ENCODE results near the gene TNIK.

Gene TNIK

DNA sequence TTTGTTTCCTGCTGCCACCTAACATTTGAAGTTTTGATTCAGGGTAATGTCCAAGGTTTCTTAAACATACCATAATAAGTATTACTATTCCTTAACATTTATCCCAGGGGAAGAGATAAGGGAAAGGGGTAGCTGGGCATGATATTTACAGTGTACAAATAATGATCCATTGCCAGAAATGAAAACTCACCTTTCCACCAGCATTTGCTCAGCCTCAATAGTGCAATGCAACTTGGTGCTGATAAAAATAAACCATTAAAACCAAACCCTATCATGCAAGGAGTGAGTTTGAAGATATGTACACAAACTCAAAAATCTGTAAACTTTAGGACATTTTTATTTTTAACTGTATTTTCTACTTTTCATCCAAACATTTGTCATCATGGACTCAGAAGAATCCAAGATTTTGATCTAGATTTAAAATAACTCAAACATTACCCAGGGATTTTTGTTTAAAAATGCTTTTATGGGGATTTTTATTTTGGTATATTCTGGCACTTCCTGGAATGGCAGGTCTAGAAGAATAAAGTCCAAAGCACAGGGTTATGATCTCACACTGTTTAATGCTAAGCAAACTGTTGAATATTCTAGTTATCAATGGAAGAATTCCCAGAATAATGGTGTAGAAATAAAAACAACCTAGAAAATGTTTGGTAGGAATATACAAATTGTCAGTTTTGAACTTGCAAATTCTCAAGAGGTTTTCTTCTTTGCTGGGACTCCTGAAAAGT lies 401.2 kb downstream of the TNIK start:
- TF ChIP-seq, protein P1, sequence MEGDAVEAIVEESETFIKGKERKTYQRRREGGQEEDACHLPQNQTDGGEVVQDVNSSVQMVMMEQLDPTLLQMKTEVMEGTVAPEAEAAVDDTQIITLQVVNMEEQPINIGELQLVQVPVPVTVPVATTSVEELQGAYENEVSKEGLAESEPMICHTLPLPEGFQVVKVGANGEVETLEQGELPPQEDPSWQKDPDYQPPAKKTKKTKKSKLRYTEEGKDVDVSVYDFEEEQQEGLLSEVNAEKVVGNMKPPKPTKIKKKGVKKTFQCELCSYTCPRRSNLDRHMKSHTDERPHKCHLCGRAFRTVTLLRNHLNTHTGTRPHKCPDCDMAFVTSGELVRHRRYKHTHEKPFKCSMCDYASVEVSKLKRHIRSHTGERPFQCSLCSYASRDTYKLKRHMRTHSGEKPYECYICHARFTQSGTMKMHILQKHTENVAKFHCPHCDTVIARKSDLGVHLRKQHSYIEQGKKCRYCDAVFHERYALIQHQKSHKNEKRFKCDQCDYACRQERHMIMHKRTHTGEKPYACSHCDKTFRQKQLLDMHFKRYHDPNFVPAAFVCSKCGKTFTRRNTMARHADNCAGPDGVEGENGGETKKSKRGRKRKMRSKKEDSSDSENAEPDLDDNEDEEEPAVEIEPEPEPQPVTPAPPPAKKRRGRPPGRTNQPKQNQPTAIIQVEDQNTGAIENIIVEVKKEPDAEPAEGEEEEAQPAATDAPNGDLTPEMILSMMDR (conservative IDR thresholded peaks at IDR 0.05; ENCODE audit: low read depth, low read length): no peak
- Histone ChIP-seq H3K4me1 (ENCODE audit: low read depth, poor library complexity, severe bottlenecking) (no peaks in the 10 kb centered on the region), H3K79me2 (ENCODE audit: insufficient read depth, low read depth) (no peaks in the 10 kb centered on the region), H3K9ac (no peak overlapping the region), H3K4me3 (IDR thresholded peaks at IDR 0.05; ENCODE audit: insufficient read depth, low read depth, low read length) (no peak overlapping the region), H4K20me1 (ENCODE audit: insufficient read depth) (no peaks in the 10 kb centered on the region), H3K4me2 (no peak overlapping the region), H3K27me3 (ENCODE audit: insufficient read depth, low read depth) (no peaks in the 10 kb centered on the region), H2AFZ (ENCODE audit: low read depth) (no peak overlapping the region), H3K36me3 (ENCODE audit: insufficient read depth) (no peaks in the 10 kb centered on the region), H3K27ac (no peak overlapping the region)

DNA sequence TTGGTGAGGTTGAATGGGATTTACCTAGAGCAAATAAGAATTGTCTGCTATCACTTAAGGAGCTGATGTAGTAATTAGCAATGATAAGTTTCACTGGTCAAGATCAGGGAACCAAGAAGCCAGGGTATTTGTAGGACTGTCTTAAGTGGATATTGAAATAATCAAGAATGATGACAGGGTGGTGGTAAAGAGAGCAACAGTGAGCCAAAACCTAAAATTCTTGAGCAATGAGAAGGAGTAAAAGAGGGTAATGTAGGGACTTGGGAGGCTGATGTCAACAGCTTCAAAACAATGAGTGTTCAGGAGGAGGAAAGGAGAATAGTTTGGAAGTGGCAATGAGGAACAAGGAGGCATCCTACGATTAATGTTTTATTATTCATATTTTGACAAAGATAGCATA lies 402.1 kb downstream of the TNIK start:
- H3K79me2 ChIP-seq (ENCODE audit: insufficient read depth, low read depth): no peaks in the 10 kb centered on the region
- no peak overlapping the region for H3K27ac ChIP-seq
- no peak overlapping the region for H3K9ac ChIP-seq
- H4K20me1 ChIP-seq (ENCODE audit: insufficient read depth): no peaks in the 10 kb centered on the region
- H3K4me3 ChIP-seq (IDR thresholded peaks at IDR 0.05; ENCODE audit: insufficient read depth, low read depth, low read length): no peak overlapping the region
- H3K36me3 ChIP-seq (ENCODE audit: insufficient read depth): no peaks in the 10 kb centered on the region
- no peak overlapping the region for H3K4me2 ChIP-seq
- H3K4me1 ChIP-seq (ENCODE audit: low read depth, poor library complexity, severe bottlenecking): no peaks in the 10 kb centered on the region
- no peaks in the 10 kb centered on the region for H3K27me3 ChIP-seq (ENCODE audit: insufficient read depth, low read depth)
- no peak overlapping the region for H2AFZ ChIP-seq (ENCODE audit: low read depth)
- TF ChIP-seq, protein P1 (conservative IDR thresholded peaks at IDR 0.05; ENCODE audit: low read depth, low read length): no peak

DNA sequence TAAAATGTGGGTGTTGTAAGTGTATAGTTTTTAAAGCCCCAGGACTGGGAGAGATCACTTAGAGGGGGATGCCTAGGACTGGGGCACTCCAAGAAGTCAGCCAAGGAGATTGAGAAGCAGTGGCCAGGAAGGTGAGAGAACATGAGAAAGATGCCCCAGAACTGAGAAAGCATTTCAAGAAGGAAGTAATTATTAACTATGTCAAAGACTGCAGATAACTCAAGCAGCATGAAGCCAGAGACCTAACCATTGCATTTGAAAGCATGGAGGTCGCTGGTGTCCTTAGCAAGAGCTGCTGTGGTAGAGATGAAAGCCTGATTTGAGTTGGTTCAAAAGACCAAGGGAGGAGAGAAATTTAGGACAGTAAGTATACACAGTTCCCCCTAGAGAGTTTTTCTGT lies 403.1 kb downstream of the TNIK start:
- no peak overlapping the region for H3K4me2 ChIP-seq
- H3K4me3 ChIP-seq (IDR thresholded peaks at IDR 0.05; ENCODE audit: insufficient read depth, low read depth, low read length): no peak overlapping the region
- H3K4me1 ChIP-seq (ENCODE audit: low read depth, poor library complexity, severe bottlenecking): no peaks in the 10 kb centered on the region
- H3K36me3 ChIP-seq (ENCODE audit: insufficient read depth): no peaks in the 10 kb centered on the region
- no peak overlapping the region for H3K27ac ChIP-seq
- H3K9ac ChIP-seq: no peak overlapping the region
- H3K79me2 ChIP-seq (ENCODE audit: insufficient read depth, low read depth): no peaks in the 10 kb centered on the region
- no peaks in the 10 kb centered on the region for H3K27me3 ChIP-seq (ENCODE audit: insufficient read depth, low read depth)
- H2AFZ ChIP-seq (ENCODE audit: low read depth): no peak overlapping the region
- TF ChIP-seq, protein P1 (conservative IDR thresholded peaks at IDR 0.05; ENCODE audit: low read depth, low read length): no peak
- H4K20me1 ChIP-seq (ENCODE audit: insufficient read depth): no peaks in the 10 kb centered on the region

DNA sequence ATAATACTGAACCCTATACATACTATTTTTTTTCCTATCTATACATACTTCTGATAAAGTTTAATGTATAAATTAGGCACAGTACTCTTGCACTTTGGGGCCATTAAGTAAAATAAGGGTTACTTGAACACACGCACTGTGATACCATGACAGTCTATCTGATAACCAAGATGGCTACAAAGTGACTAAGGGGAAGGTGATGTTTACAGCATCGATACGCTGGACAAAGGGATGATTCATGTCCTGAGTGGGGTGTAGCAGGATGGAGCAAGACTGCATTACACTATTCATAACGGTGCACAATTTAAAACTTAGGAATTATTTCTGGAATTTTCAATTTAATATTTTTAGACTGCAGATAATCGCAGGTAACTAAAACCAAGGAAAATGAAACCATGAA lies 403.7 kb downstream of the TNIK start:
- Histone ChIP-seq H3K36me3 (ENCODE audit: insufficient read depth) (no peaks in the 10 kb centered on the region), H2AFZ (ENCODE audit: low read depth) (no peak overlapping the region), H3K4me3 (IDR thresholded peaks at IDR 0.05; ENCODE audit: insufficient read depth, low read depth, low read length) (no peak overlapping the region), H3K9ac (no peak overlapping the region), H4K20me1 (ENCODE audit: insufficient read depth) (no peaks in the 10 kb centered on the region), H3K27ac (no peak overlapping the region), H3K27me3 (ENCODE audit: insufficient read depth, low read depth) (no peaks in the 10 kb centered on the region), H3K4me2 (no peak overlapping the region), H3K79me2 (ENCODE audit: insufficient read depth, low read depth) (no peaks in the 10 kb centered on the region), H3K4me1 (ENCODE audit: low read depth, poor library complexity, severe bottlenecking) (no peaks in the 10 kb centered on the region)
- TF ChIP-seq, protein P1 (conservative IDR thresholded peaks at IDR 0.05; ENCODE audit: low read depth, low read length): no peak
